Measurements from ENCODE around the gene NAP1L4. TPM values are rescaled to one million over a fixed set of nuclear protein-coding genes. Genes with fewer than 3 reads are reported as not detected.

The NAP1L4 gene
- total and polyA plus RNA-seq, 2 donors (not counting 1 experiment from before 2014, with no cell fraction given) = 62.1 to 133 TPM

DNA sequence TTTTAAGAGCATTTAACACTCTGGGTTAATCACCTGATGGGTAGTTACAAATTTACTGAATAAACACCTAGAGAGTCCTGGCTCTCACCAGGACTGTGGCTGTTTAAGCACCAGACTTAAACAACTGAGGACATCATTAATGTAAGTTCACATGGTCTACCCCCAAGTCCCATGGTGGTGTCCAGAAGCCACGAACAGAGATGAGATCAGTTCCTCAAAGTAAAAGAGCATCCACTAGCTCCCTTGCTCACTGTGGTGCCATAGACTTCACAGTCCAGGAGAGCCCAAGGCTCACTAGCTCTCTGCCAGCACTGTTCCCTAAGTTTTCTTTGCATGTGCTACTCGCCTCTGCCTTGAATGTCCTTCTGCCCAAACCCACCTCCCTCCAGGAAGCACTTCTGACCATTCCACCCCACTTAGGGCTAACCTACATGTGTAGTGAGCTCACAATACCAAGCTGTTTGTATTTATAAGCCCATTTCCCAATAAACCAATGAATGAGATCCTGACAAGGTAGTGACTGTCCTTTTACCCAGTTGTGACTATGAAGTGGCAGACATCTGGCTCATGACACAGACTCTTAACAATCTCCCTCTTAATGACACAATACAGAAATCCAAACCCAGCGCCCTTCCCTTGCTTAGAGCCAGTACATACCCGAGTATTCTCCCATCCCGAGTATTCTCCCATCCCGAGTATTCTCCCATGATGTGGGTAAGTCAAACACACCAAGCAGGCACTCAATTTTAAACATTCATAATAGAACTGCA is 15.7 kb downstream of the NAP1L4 start:
- Histone ChIP-seq H3K27ac (ENCODE audit: low read length in 2 of 2) (no peak overlapping the region), H3K4me3 (ENCODE audit: control extremely low read depth in 1 of 5, extremely low read depth in 1 of 5, insufficient read depth in 1 of 5, low read depth in 2 of 5, low read length in 4 of 5) (no peak overlapping the region), H3K9ac (ENCODE audit: low read length) (no peak overlapping the region), H3K9me3 (ENCODE audit: control extremely low read depth in 1 of 3, control insufficient read depth in 2 of 3, insufficient read depth in 1 of 3, low read length in 2 of 3) (no peaks in the 10 kb centered on the region), H3K4me1 (ENCODE audit: control insufficient read depth in 2 of 2, insufficient read depth in 2 of 2, low read length in 2 of 2) (no peaks in the 10 kb centered on the region), H3K36me3 (replicated peaks in 1 of 2; ENCODE audit: control extremely low read depth in 1 of 2, control insufficient read depth in 1 of 2, extremely low read depth in 1 of 2, insufficient read depth in 2 of 2, low read length in 1 of 2) (peaks cover 3 to 73% of the 10 kb centered on the region in 2 experiments), H3K4me2 (replicated peaks; ENCODE audit: low read depth, low read length, poor library complexity, severe bottlenecking) (no peak overlapping the region), H3K27me3 (replicated peaks in 1 of 4; ENCODE audit: control extremely low read depth in 1 of 4, control insufficient read depth in 3 of 4, insufficient read depth in 4 of 4, low read length in 3 of 4) (no peaks in the 10 kb centered on the region), H2AFZ (ENCODE audit: insufficient read depth, low read depth, low read length, poor library complexity, severe bottlenecking) (no peak overlapping the region), H4K20me1 (ENCODE audit: control insufficient read depth, insufficient read depth, low read length, poor library complexity, severe bottlenecking) (peaks cover 61% of the 10 kb centered on the region), H3K79me2 (ENCODE audit: control insufficient read depth, insufficient read depth, low read length) (peaks cover 79% of the 10 kb centered on the region)
- no peaks in the 10 kb centered on the region for H3K9me3 Mint-ChIP-seq (ENCODE audit: insufficient read depth)
- WGBS (ENCODE audit: insufficient coverage) = 81% methylated on average over 6 of the region's 6 CpGs
- TF ChIP-seq, protein P1, sequence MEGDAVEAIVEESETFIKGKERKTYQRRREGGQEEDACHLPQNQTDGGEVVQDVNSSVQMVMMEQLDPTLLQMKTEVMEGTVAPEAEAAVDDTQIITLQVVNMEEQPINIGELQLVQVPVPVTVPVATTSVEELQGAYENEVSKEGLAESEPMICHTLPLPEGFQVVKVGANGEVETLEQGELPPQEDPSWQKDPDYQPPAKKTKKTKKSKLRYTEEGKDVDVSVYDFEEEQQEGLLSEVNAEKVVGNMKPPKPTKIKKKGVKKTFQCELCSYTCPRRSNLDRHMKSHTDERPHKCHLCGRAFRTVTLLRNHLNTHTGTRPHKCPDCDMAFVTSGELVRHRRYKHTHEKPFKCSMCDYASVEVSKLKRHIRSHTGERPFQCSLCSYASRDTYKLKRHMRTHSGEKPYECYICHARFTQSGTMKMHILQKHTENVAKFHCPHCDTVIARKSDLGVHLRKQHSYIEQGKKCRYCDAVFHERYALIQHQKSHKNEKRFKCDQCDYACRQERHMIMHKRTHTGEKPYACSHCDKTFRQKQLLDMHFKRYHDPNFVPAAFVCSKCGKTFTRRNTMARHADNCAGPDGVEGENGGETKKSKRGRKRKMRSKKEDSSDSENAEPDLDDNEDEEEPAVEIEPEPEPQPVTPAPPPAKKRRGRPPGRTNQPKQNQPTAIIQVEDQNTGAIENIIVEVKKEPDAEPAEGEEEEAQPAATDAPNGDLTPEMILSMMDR (IDR thresholded peaks at IDR 0.05) = no peak
- no peak for TF ChIP-seq EZH2 (IDR thresholded peaks at IDR 0.05; ENCODE audit: borderline replicate concordance, insufficient read depth, low read depth, low read length, poor library complexity, severe bottlenecking)
- no peaks in the 10 kb centered on the region for H3K27me3 Mint-ChIP-seq
- DNase-seq (no peak), ATAC-seq (ENCODE audit: low read depth) (no peak)
- ChIA-PET POLR2A (no interaction called here), CTCF (interaction anchor here (0.6 to 4.0 kb wide), 7 partner anchors 13 to 114 kb away, joined by 3 to 69 read pairs (median 3); no protein-coding TSS in a partner anchor)
- no peak overlapping the region for H3K4me3 Mint-ChIP-seq
- H3K27ac Mint-ChIP-seq = peak overlapping the region; percentile 33
- intact Hi-C loops (cut with micrococcal nuclease) = no loop called here
- H3K4me1 Mint-ChIP-seq = peaks cover 5% of the 10 kb centered on the region

DNA sequence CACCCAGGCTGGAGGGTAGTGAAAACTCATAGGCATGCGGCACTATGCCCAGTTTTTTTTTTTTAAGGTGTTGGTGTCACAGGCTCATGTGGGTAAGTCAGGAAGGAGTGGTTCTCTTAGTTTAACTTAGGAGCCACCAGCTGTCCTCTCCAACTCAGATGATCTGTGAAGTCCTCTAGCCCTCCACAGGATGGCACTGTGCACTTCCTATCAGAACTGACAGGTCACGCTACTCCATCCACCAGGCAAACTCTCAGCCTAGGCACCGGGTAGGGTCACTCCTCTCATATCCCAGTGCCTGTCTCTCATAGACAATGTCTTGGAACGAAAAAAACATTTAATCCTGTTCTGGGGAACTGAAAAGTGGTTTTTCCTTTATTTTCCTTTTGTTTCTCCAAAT is 16.5 kb downstream of the NAP1L4 start:
- ATAC-seq (ENCODE audit: low read depth) (peak; percentile 49), DNase-seq (peak; percentile 44)
- Mint-ChIP-seq H3K9me3 (ENCODE audit: insufficient read depth) (no peaks in the 10 kb centered on the region), H3K27me3 (no peaks in the 10 kb centered on the region), H3K4me1 (peaks cover 5% of the 10 kb centered on the region), H3K4me3 (no peak overlapping the region), H3K27ac (no peak overlapping the region)
- Histone ChIP-seq H3K4me1 (ENCODE audit: control insufficient read depth in 2 of 2, insufficient read depth in 2 of 2, low read length in 2 of 2) (no peaks in the 10 kb centered on the region), H2AFZ (ENCODE audit: insufficient read depth, low read depth, low read length, poor library complexity, severe bottlenecking) (no peak overlapping the region), H3K27ac (ENCODE audit: low read length in 2 of 2) (no peak overlapping the region), H3K9ac (ENCODE audit: low read length) (no peak overlapping the region), H3K4me2 (replicated peaks; ENCODE audit: low read depth, low read length, poor library complexity, severe bottlenecking) (no peak overlapping the region), H4K20me1 (ENCODE audit: control insufficient read depth, insufficient read depth, low read length, poor library complexity, severe bottlenecking) (peaks cover 54% of the 10 kb centered on the region), H3K27me3 (replicated peaks in 1 of 4; ENCODE audit: control extremely low read depth in 1 of 4, control insufficient read depth in 3 of 4, insufficient read depth in 4 of 4, low read length in 3 of 4) (no peaks in the 10 kb centered on the region), H3K9me3 (ENCODE audit: control extremely low read depth in 1 of 3, control insufficient read depth in 2 of 3, insufficient read depth in 1 of 3, low read length in 2 of 3) (no peaks in the 10 kb centered on the region), H3K36me3 (replicated peaks in 1 of 2; ENCODE audit: control extremely low read depth in 1 of 2, control insufficient read depth in 1 of 2, extremely low read depth in 1 of 2, insufficient read depth in 2 of 2, low read length in 1 of 2) (peaks cover 3 to 82% of the 10 kb centered on the region in 2 experiments), H3K4me3 (ENCODE audit: control extremely low read depth in 1 of 5, extremely low read depth in 1 of 5, insufficient read depth in 1 of 5, low read depth in 2 of 5, low read length in 4 of 5) (no peak overlapping the region), H3K79me2 (ENCODE audit: control insufficient read depth, insufficient read depth, low read length) (peaks cover 70% of the 10 kb centered on the region)
- intact Hi-C loops (cut with micrococcal nuclease) = no loop called here
- 100% methylated on average over 2 of the region's 4 CpGs for WGBS (ENCODE audit: insufficient coverage)
- CTCF ChIA-PET = interaction anchor here (0.6 to 4.0 kb wide), 8 partner anchors 14 to 115 kb away, joined by 3 to 69 read pairs (median 3); no protein-coding TSS in a partner anchor
- POLR2A ChIA-PET = no interaction called here
- no peak for TF ChIP-seq EZH2 (IDR thresholded peaks at IDR 0.05; ENCODE audit: borderline replicate concordance, insufficient read depth, low read depth, low read length, poor library complexity, severe bottlenecking)
- TF ChIP-seq, protein P1 (IDR thresholded peaks at IDR 0.05) = peak; percentile 52

Measured in B cell (primary cell).